ENCODE measurements around the gene SERPINC1. TPM values are rescaled to one million over a fixed set of nuclear protein-coding genes. Genes with fewer than 3 reads are reported as not detected.

SERPINC1 gene
- polyA plus RNA-seq, 1 donor (not counting 4 experiments of a cell fraction or from before 2014, with no cell fraction given) = 0.14 TPM

DNA sequence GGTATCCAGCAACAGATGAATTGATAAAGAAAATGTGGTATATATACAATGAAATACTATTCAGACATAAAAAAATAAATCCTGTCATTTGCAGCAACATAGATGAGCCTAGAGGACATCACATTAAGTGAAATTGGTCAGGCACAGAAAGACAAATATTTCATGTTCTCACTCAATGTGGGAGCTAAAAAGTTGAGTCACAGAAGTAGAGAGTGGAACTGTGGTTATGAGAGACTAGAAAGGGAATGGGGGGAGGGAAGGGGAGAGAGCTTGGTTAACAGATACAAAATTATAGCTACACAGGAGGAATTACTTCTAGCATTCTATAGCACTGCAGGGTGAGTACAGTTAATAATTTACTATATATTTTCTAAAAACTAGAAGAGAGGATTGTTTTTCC is 37.1 kb upstream of the SERPINC1 start:
- FAIRE-seq (no peak), DNase-seq (ENCODE audit: low read depth, low spot score) (no peak)
- no peaks in the 10 kb centered on the region for H3K9me1 ChIP-seq (ENCODE audit: control insufficient read depth, extremely low read depth, insufficient read depth, low read length)
- H4K20me1 ChIP-seq (ENCODE audit: control insufficient read depth, extremely low read depth, insufficient read depth, low read length) = no peaks in the 10 kb centered on the region
- no peaks in the 10 kb centered on the region for H3K79me2 ChIP-seq (ENCODE audit: control insufficient read depth, insufficient read depth, low read length)
- no peak overlapping the region for H2AFZ ChIP-seq (ENCODE audit: control insufficient read depth, low read length)
- H3K27ac ChIP-seq (ENCODE audit: control insufficient read depth, insufficient read depth, low read length) = no peak overlapping the region
- H3K4me3 ChIP-seq (ENCODE audit: control insufficient read depth in 2 of 3, extremely low read depth in 1 of 3, insufficient read depth in 2 of 3, low read depth in 1 of 3, low read length in 3 of 3) = no peak overlapping the region
- H3K27me3 ChIP-seq (ENCODE audit: control insufficient read depth, extremely low read depth, insufficient read depth, low read length) = no peaks in the 10 kb centered on the region
- H3K9ac ChIP-seq (ENCODE audit: control insufficient read depth, extremely low read depth, insufficient read depth, low read length) = no peak overlapping the region
- no peaks in the 10 kb centered on the region for H3K9me3 ChIP-seq (ENCODE audit: control insufficient read depth, low read depth, low read length)
- peaks cover 2 to 3% of the 10 kb centered on the region in 2 experiments for H3K36me3 ChIP-seq (ENCODE audit: control insufficient read depth in 2 of 2, extremely low read depth in 1 of 2, insufficient read depth in 2 of 2, low read length in 2 of 2)
- no peaks in the 10 kb centered on the region for H3K4me1 ChIP-seq (ENCODE audit: control insufficient read depth, extremely low read depth, insufficient read depth, low read length)
- TF ChIP-seq, protein P1, sequence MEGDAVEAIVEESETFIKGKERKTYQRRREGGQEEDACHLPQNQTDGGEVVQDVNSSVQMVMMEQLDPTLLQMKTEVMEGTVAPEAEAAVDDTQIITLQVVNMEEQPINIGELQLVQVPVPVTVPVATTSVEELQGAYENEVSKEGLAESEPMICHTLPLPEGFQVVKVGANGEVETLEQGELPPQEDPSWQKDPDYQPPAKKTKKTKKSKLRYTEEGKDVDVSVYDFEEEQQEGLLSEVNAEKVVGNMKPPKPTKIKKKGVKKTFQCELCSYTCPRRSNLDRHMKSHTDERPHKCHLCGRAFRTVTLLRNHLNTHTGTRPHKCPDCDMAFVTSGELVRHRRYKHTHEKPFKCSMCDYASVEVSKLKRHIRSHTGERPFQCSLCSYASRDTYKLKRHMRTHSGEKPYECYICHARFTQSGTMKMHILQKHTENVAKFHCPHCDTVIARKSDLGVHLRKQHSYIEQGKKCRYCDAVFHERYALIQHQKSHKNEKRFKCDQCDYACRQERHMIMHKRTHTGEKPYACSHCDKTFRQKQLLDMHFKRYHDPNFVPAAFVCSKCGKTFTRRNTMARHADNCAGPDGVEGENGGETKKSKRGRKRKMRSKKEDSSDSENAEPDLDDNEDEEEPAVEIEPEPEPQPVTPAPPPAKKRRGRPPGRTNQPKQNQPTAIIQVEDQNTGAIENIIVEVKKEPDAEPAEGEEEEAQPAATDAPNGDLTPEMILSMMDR (optimal IDR thresholded peaks at IDR 0.05 in 1 of 3, IDR thresholded peaks at IDR 0.05 in 1 of 3, conservative IDR thresholded peaks at IDR 0.05 in 1 of 3; ENCODE audit: extremely low read depth in 1 of 3, insufficient read depth in 2 of 3, low read length in 3 of 3) = no peak
- no peak for TF ChIP-seq EZH2 (IDR thresholded peaks at IDR 0.05; ENCODE audit: low read length)
- H3K4me2 ChIP-seq (ENCODE audit: control insufficient read depth, extremely low read depth, insufficient read depth, low read depth, low read length) = no peak overlapping the region
- dilution Hi-C loops (cut with MboI; ENCODE audit: extremely low pct_ligation_motif_present, low sequenced_read_pairs) = no loop called here

DNA sequence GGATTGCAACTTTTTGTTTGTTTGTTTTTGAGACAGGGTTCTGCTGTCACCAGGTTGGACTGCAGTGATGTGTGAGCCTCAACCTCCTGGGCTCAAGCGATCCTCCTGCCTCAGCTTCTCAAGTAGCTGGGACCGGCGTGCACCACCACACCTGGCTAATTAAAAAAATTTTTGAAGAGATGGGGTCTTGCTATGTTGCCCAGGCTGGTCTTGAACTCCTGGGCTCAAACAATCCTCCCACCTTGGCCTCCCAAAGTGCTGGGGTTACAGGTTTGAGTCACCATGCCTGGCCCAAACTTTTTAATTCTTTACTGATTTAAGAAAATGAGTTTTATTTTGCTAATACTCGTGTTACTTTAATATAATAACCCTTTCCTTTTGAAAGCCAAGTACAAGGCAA is 31.5 kb upstream of the SERPINC1 start:
- dilution Hi-C loops (cut with MboI; ENCODE audit: extremely low pct_ligation_motif_present, low sequenced_read_pairs) = no loop called here
- Histone ChIP-seq H4K20me1 (ENCODE audit: control insufficient read depth, extremely low read depth, insufficient read depth, low read length) (no peaks in the 10 kb centered on the region), H3K27ac (ENCODE audit: control insufficient read depth, insufficient read depth, low read length) (no peak overlapping the region), H3K4me3 (ENCODE audit: control insufficient read depth in 2 of 3, extremely low read depth in 1 of 3, insufficient read depth in 2 of 3, low read depth in 1 of 3, low read length in 3 of 3) (no peak overlapping the region), H3K4me1 (ENCODE audit: control insufficient read depth, extremely low read depth, insufficient read depth, low read length) (peaks cover 10% of the 10 kb centered on the region), H2AFZ (ENCODE audit: control insufficient read depth, low read length) (no peak overlapping the region), H3K9me3 (ENCODE audit: control insufficient read depth, low read depth, low read length) (no peaks in the 10 kb centered on the region), H3K9ac (ENCODE audit: control insufficient read depth, extremely low read depth, insufficient read depth, low read length) (no peak overlapping the region), H3K36me3 (ENCODE audit: control insufficient read depth in 2 of 2, extremely low read depth in 1 of 2, insufficient read depth in 2 of 2, low read length in 2 of 2) (peaks cover 3 to 5% of the 10 kb centered on the region in 2 experiments), H3K9me1 (ENCODE audit: control insufficient read depth, extremely low read depth, insufficient read depth, low read length) (no peaks in the 10 kb centered on the region), H3K79me2 (ENCODE audit: control insufficient read depth, insufficient read depth, low read length) (no peaks in the 10 kb centered on the region), H3K27me3 (ENCODE audit: control insufficient read depth, extremely low read depth, insufficient read depth, low read length) (no peaks in the 10 kb centered on the region), H3K4me2 (ENCODE audit: control insufficient read depth, extremely low read depth, insufficient read depth, low read depth, low read length) (no peak overlapping the region)
- FAIRE-seq (no peak), DNase-seq (ENCODE audit: low read depth, low spot score) (no peak)
- TF ChIP-seq, protein P1 (optimal IDR thresholded peaks at IDR 0.05 in 1 of 3, IDR thresholded peaks at IDR 0.05 in 1 of 3, conservative IDR thresholded peaks at IDR 0.05 in 1 of 3; ENCODE audit: extremely low read depth in 1 of 3, insufficient read depth in 2 of 3, low read length in 3 of 3) = no peak
- TF ChIP-seq EZH2 (IDR thresholded peaks at IDR 0.05; ENCODE audit: low read length) = no peak

Measured in keratinocyte (primary cell).